Upper lobe of left lung (tissue), 6 donors: Measurements from ENCODE around the gene DPYD. TPM values are rescaled to one million over a fixed set of nuclear protein-coding genes. Genes with fewer than 3 reads are reported as not detected.

Source experiments
- ATAC-seq, 2 donors: fragments of 200-7000 bp; cut with Tn5 transposase; one replicate each; pipeline ENCODE4 v1.9.1; 2022; ENCODE audit warnings: mild to moderate bottlenecking in 2 of 2, moderate library complexity in 2 of 2; ENCODE audit not compliant: low FRiP score in 2 of 2
- DNase-seq, 2 donors: peaks; one replicate each; pipeline ENCODE4 v3.0.0-alpha.2; 2019 to 2020
- H3K27ac ChIP-seq, 4 donors: fragments of 200-600 bp; sonication (generic); one replicate each; pipeline ENCODE4 v1.5.1; 2016 to 2019
- H3K27me3 ChIP-seq, 4 donors: fragments of 200-600 bp; sonication (generic); one replicate each; pipeline ENCODE4 v1.5.1; 2017 to 2019
- H3K36me3 ChIP-seq, 4 donors: fragments of 200-600 bp; sonication (generic); one replicate each; pipeline ENCODE4 v1.5.1; 2016 to 2019
- H3K4me1 ChIP-seq, 4 donors: fragments of 200-600 bp; sonication (generic); one replicate each; pipeline ENCODE4 v1.5.1; 2018 to 2019
- H3K4me3 ChIP-seq, 4 donors: fragments of 200-600 bp; sonication (generic); one replicate each; pipeline ENCODE4 v1.5.1; 2017 to 2019; ENCODE audit warnings: mild to moderate bottlenecking in 2 of 4, moderate library complexity in 1 of 4
- H3K9me3 ChIP-seq, 4 donors: fragments of 200-600 bp; sonication (generic); one replicate each; pipeline ENCODE4 v1.5.1; 2018 to 2019
- EP300 ChIP-seq, 4 donors: sonication (generic); formaldehyde crosslinking; IDR thresholded peaks; one replicate each; pipeline ENCODE4 v1.5.1; 2017; ENCODE audit warnings: antibody characterized with exemption in 4 of 4, control low read depth in 2 of 4
- POLR2A ChIP-seq, 4 donors: fragments of 450-650 bp; IDR thresholded peaks; one replicate each; pipeline ENCODE4 v1.5.1; 2016 to 2017; ENCODE audit warnings: antibody characterized with exemption in 4 of 4, mild to moderate bottlenecking in 2 of 4
- POLR2AphosphoS5 ChIP-seq, 2 donors: sonication (generic); formaldehyde crosslinking; IDR thresholded peaks; one replicate each; pipeline ENCODE4 v1.5.1; 2017; ENCODE audit warnings: antibody characterized with exemption in 2 of 2
- WGBS, 2 donors: methylation state at CpG; one replicate each; pipeline ENCODE4 v1.1.5; 2017 to 2018; 5-methylcytosine and 5-hydroxymethylcytosine counted together
- total RNA-seq, 6 donors: library from RNA; depleted of rRNA in 4 of 6; stranded (reverse); fragments of >200 nt in 4 of 6; gene quantifications; one replicate each; pipeline versions ENCODE4 v1.1.0 to v1.2.1, GENCODE V29; 2016 to 2021
- TF ChIP-seq, protein P1 (sequence below), 6 experiments: fragments of 450-650 bp in 4 of 6; fragments of 200-600 bp in 2 of 6; sonication (generic) in 2 of 6; IDR thresholded peaks; one replicate each; pipeline ENCODE4 v1.5.1; 2016 to 2019; ENCODE audit warnings: antibody characterized with exemption in 6 of 6
- donor health status: DM: no; HTN: no; CAD: no; lungs with moderate emphysema.
- donor health status: DM: no; HTN: yes; CAD: no; lungs with severe emphysema.

DPYD gene
- total RNA-seq, 6 donors from 2014 or later = 60.9 to 106 (median 79.7) TPM

DNA sequence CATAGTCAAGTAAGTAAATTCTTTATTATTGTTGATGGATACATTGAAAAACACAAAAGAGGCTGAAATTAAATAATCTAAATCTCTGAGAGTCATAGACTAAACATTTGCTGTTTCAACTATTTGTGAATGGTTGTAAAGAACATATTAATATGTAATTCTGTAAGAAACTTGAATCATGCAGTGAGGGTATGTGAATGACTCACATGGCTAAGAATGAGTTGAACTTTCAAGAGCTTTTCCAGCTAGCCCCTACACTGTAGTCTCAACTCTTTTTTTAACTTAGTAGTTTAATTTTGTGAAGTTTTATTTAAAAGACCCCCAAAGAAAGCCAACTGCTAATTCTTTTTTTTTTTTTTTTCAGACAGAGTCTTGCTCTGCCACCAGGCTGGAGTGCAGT is 588.1 kb downstream of the DPYD start:
- TF ChIP-seq, protein P1, sequence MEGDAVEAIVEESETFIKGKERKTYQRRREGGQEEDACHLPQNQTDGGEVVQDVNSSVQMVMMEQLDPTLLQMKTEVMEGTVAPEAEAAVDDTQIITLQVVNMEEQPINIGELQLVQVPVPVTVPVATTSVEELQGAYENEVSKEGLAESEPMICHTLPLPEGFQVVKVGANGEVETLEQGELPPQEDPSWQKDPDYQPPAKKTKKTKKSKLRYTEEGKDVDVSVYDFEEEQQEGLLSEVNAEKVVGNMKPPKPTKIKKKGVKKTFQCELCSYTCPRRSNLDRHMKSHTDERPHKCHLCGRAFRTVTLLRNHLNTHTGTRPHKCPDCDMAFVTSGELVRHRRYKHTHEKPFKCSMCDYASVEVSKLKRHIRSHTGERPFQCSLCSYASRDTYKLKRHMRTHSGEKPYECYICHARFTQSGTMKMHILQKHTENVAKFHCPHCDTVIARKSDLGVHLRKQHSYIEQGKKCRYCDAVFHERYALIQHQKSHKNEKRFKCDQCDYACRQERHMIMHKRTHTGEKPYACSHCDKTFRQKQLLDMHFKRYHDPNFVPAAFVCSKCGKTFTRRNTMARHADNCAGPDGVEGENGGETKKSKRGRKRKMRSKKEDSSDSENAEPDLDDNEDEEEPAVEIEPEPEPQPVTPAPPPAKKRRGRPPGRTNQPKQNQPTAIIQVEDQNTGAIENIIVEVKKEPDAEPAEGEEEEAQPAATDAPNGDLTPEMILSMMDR (IDR thresholded peaks at IDR 0.05) = no peak
- TF ChIP-seq POLR2A (IDR thresholded peaks at IDR 0.05) (no peak), POLR2AphosphoS5 (IDR thresholded peaks at IDR 0.05) (no peak), EP300 (IDR thresholded peaks at IDR 0.05) (no peak)
- H3K27me3 ChIP-seq = no peaks in the 10 kb centered on the region
- H3K9me3 ChIP-seq = no peaks in the 10 kb centered on the region
- H3K4me3 ChIP-seq = no peak overlapping the region
- ATAC-seq (no peak), DNase-seq (no peak)
- H3K36me3 ChIP-seq = no peaks in the 10 kb centered on the region
- no peak overlapping the region for H3K27ac ChIP-seq
- H3K4me1 ChIP-seq = peaks cover 0 to 5% (median 0%) of the 10 kb centered on the region in 4 donors

DNA sequence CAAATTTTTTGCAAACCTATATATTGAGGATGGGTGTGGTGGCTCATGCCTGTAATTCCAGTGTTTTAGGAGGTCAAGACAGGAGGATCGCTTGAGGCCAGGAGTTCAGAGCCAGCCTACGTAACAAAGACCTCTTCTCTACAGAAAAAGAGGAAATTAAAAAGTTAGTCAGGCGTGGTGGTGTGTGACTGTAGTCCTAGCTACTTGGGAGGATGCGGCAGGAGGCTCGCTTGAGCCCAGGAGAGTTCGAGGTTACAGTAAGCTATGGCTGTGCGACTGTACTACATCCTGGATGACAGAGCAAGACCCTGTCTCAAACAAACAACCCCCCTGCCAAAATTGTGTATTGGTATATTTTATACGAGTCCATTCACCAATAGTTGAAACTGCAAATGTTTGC is 589.7 kb downstream of the DPYD start:
- TF ChIP-seq, protein P1 (IDR thresholded peaks at IDR 0.05) = no peak
- TF ChIP-seq POLR2AphosphoS5 (IDR thresholded peaks at IDR 0.05) (no peak), EP300 (IDR thresholded peaks at IDR 0.05) (no peak), POLR2A (IDR thresholded peaks at IDR 0.05) (no peak)
- 95 to 98% methylated on average over 8 of the region's 8 CpGs for WGBS, 2 donors
- no peak for ATAC-seq

DNA sequence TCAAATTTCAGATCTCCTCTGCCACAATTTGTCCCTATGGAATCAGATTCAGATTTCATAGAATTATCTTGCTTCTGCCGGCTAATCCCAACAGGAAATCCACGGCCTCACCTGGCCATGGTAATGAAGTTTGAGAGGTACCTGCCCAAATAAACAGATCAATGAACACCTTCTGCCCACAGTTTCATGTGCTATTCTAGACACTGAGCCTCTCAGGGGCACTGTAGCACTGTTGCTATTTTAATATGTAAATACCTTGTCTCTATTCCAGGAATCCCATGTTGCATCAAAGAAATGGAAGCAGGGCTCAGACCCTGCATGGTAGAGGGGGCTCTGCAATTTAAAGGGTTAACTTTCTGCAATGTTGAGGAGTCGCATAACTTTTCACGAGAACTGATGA is 606.1 kb downstream of the DPYD start:
- no peaks in the 10 kb centered on the region for H3K36me3 ChIP-seq
- H3K4me3 ChIP-seq = no peak overlapping the region
- H3K9me3 ChIP-seq = no peaks in the 10 kb centered on the region
- H3K27me3 ChIP-seq = no peaks in the 10 kb centered on the region
- no peak for DNase-seq
- TF ChIP-seq, protein P1 (IDR thresholded peaks at IDR 0.05) = no peak
- TF ChIP-seq POLR2A (IDR thresholded peaks at IDR 0.05) (no peak), POLR2AphosphoS5 (IDR thresholded peaks at IDR 0.05) (no peak), EP300 (IDR thresholded peaks at IDR 0.05) (no peak)
- ATAC-seq = no peak
- 73 to 83% methylated on average over 4 of the region's 4 CpGs for WGBS, 2 donors
- H3K4me1 ChIP-seq = no peaks in the 10 kb centered on the region
- H3K27ac ChIP-seq = no peak overlapping the region

More for the DNA sequence above, 589.7 kb downstream of the DPYD start:
- H3K9me3 ChIP-seq = no peaks in the 10 kb centered on the region
- H3K27me3 ChIP-seq = no peaks in the 10 kb centered on the region
- H3K4me3 ChIP-seq = no peak overlapping the region
- H3K36me3 ChIP-seq = no peaks in the 10 kb centered on the region
- H3K27ac ChIP-seq = no peak overlapping the region
- no peaks in the 10 kb centered on the region for H3K4me1 ChIP-seq
- DNase-seq = no peak

DNA sequence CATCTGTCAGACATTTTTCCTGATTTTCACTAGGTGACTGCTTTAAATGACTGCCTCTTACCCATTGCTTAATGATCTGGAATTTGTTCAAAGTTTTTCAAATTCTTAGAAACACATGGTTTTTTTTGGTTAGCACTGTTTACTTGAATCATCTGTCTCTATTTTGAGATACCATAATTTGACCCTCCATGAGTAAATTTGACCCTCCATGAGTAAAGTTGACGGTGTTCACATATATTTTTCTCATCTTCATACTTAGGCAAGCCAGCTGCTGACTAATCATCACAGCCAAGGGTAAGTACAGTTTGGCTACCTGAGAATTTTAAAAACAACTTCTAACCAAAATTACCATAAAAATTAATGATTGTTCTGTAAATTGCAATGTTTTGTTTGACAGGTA is 612.7 kb downstream of the DPYD start:
- Histone ChIP-seq H3K4me3 (no peak overlapping the region), H3K9me3 (no peaks in the 10 kb centered on the region), H3K4me1 (no peaks in the 10 kb centered on the region), H3K36me3 (no peaks in the 10 kb centered on the region), H3K27me3 (no peaks in the 10 kb centered on the region), H3K27ac (no peak overlapping the region)
- 90 to 96% methylated on average over 1 of the region's 1 CpG for WGBS, 2 donors
- TF ChIP-seq, protein P1 (IDR thresholded peaks at IDR 0.05) = no peak
- no peak for TF ChIP-seq EP300 (IDR thresholded peaks at IDR 0.05)
- TF ChIP-seq POLR2A (IDR thresholded peaks at IDR 0.05) = no peak
- TF ChIP-seq POLR2AphosphoS5 (IDR thresholded peaks at IDR 0.05) = no peak
- DNase-seq (no peak), ATAC-seq (no peak)

DNA sequence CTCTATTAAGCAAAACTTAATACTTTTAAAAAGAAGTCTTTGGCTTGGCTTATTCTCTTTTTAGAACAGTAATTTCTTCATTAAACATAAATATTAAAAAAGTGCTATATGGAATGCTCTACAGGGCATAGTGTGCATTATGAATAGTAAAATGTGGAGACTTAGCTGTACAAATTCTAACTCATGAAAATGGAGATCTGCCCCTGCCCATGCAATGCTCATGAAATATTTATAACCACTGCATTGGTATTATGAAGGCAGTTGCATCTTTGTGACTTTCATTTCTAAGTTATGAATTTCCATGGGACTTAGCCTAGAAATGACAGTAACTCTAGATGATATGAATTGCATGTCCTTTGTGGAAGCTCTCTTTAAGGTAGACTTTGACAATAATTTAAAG is 613.3 kb downstream of the DPYD start:
- ATAC-seq (no peak), DNase-seq (no peak)
- TF ChIP-seq EP300 (IDR thresholded peaks at IDR 0.05) = no peak
- TF ChIP-seq, protein P1 (IDR thresholded peaks at IDR 0.05) = no peak
- TF ChIP-seq POLR2A (IDR thresholded peaks at IDR 0.05) = no peak
- TF ChIP-seq POLR2AphosphoS5 (IDR thresholded peaks at IDR 0.05) = no peak
- no peaks in the 10 kb centered on the region for H3K27me3 ChIP-seq
- no peaks in the 10 kb centered on the region for H3K36me3 ChIP-seq
- no peaks in the 10 kb centered on the region for H3K9me3 ChIP-seq
- no peaks in the 10 kb centered on the region for H3K4me1 ChIP-seq
- H3K4me3 ChIP-seq = no peak overlapping the region
- no peak overlapping the region for H3K27ac ChIP-seq
